HG02870 (cell line): ENCODE measurements around the gene LCN6.
"Not testable (repeated sequence)": the region's sequence is repeated elsewhere in the genome, so short reads cannot be mapped to it uniquely, and the experiment has no call there.

Experiments
- ATAC-seq: cut with Tn5 transposase; IDR thresholded peaks from one replicate; pipeline ENCODE4 v1.9.1; 2021; ENCODE audit warnings: mild to moderate bottlenecking, moderate library complexity; ENCODE audit not compliant: unreplicated experiment

The LCN6 gene

GRCh38 chr9:136712690-136713544 lies 35.4 kb downstream of the LCN6 start:
- ATAC-seq, result no peak

GRCh38 chr9:136711751-136712689 lies 36.3 kb downstream of the LCN6 start, which contains the start of gene DIPK1B:
Gene DIPK1B (plus strand): TSS chr9:136712572. CDS start chr9:136712666, 94 bp downstream.
- no peak for ATAC-seq

DNA sequence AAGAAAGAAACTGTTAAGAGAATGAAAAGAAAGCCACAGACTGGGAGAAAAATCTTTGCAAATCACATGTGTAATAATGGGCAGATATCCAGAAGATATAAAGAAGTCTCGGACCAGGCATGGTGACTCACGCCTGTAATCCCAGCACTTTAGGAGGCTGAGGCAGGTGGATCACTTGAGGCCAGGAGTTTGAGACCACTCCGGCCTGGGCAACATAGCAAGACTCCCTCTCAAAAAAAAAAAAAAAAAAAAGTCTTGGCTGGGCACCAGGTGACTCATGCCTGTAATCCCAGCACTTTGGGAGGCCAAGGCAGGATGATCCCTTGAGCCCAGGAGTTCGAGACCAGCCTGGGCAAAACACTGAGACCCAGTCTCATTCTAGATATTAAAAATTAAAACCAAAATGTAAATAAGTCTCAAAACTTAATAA lies 37.1 kb downstream of the LCN6 start:
- ATAC-seq, result not testable (repeated sequence)

GRCh38 chr9:136710543-136710942 lies 37.8 kb downstream of the LCN6 start:
- ATAC-seq, result no peak

DNA sequence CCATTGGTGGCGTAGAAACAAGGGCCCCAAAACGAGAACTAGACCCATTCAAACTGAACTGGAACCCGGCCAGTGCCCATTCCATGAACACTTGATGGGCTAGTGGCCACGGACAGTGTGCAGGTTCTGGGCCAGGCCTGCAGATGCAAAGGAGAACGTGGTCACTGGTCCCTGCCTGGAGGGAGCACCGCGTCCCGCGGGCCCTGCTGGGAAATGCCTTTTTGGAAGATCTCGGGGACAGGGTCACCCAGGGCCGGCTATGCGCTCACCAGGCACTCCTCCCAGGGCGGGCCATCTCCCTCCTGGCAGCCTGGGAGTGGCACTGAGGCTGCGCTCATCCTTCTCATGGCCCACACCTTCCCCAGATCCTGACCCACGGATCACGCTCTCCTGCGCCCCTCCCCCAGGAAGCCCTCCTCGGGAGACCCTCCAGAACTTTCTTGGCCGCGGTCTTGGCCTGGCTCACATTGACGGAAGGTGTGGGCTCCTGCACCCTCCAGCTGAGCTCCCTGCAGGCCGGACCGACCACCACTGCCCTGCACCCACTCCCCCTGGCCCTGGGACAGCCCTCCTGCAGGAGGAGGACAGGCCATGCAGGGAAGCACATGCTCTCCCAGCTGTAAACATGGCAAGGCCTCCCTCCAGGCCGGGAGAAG lies 38.7 kb downstream of the LCN6 start:
- no peak for ATAC-seq

GRCh38 chr9:136707849-136708517 lies 40.3 kb downstream of the LCN6 start:
- no peak for ATAC-seq

DNA sequence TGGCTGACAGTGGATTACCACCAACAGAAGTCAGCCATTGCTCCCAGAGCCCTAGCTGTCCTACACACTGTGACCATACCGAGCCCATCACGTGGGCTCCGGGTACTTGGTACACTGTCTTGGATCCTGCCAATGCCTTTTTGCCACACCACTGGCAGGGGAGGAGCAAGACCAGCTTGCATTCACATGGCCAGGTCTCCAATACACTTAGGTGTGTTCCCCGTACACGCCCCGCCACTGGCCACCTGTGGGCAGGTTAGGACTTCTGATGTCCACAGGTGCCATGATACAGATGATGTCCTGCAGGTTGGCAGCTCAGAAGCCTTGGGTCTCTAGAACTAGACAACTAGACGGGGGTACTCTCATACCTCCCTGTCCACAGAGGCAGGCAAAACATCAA lies 41.3 kb downstream of the LCN6 start:
- no peak for ATAC-seq

GRCh38 chr9:136705564-136705963 lies 42.8 kb downstream of the LCN6 start:
- no peak for ATAC-seq

DNA sequence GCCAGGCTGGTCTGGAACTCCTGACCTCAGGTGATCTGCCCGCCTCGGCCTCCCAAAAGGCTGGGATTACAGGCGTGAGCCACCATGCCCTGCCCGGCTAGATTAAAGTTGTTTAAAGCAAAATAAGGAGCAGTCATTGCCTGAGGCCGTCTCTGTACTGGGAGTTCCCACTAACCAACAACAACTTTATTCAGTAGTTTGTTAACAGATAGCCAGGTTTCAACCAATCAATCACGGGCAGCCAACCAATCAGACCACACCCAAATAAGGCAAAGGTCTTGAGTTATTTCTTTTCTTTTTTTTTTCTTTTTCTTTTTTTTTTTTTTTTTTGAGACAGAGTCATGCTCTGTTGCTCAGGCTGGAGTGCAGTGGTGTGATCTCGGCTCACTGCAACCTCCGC lies 43.6 kb downstream of the LCN6 start:
- ATAC-seq, result not testable (repeated sequence)

GRCh38 chr9:136703276-136703860 lies 45.0 kb downstream of the LCN6 start:
- ATAC-seq, result no peak

DNA sequence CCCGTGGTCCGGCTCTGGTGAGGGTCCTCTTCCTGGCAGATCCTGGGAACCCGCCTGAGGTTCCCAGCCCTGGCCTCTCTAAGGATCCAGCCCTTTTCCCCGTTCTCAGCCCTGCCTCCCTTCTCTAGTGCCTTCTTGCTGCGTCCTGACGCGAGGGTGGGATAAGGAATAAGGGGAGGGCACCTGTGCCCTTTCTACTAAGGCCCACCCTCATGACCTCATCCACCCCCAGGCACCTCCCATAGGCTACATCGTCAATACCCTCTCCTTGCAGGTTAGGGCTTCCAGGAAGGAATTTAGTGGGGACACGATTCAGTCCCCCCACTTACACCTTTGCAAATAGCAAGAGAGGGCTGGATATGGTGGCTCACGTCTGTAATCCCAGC lies 46.7 kb downstream of the LCN6 start:
- no peak for ATAC-seq

- peak; percentile 62 for ATAC-seq
These were observed 47.2 kb downstream of the LCN6 start for GRCh38 chr9:136700959-136701667.

DNA sequence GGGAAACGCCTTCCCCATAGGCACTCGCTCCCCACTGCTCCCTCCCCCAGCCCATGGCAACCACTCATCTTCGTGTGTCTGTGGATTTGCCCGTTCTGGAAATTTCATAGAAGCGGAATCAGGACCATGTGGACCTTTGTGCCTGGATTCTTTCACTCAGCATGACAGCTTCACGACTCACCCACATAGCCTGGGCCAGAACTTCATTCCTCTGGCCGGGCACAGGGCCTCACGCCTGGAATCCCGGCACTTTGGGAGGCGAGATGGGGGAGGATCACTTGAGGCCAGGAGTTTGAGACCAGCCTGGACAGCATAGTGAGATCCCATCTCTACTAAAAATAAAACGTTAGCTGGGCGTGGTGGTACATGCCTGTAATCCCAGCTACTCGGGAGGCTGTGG lies 48.0 kb downstream of the LCN6 start:
- no peak for ATAC-seq

- no peak for ATAC-seq
These were observed 49.6 kb downstream of the LCN6 start for GRCh38 chr9:136698635-136699246.

GRCh38 chr9:136697821-136698526 lies 50.4 kb downstream of the LCN6 start:
- no peak for ATAC-seq

- no peak for ATAC-seq
These were observed 51.0 kb downstream of the LCN6 start for GRCh38 chr9:136697146-136697820.

- no peak for ATAC-seq
These were observed 51.8 kb downstream of the LCN6 start for GRCh38 chr9:136696502-136696901.

DNA sequence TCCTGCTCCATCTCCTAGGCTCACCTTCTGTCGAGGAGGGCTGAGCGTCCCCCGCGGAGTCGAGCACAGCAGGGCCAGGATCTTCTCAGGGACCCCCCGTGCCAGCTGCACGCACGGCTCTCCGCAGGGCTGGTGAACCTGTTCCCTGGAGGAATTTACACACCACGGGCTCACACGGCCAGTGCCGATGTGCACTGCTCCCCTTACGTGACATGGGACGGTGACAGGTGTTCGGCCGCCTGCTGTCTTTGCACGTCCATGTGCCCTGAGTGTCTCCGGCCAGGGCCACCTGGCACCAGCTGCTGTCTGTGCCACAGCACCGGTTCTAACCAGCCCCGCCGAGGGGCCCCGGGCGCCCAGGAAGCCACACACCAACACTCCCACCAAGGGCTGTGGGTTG lies 52.4 kb downstream of the LCN6 start:
- ATAC-seq, result no peak
